Coronary artery (tissue), 2 donors: ENCODE data around the gene GPR42.

ENCODE experiments used
- DNase-seq: peaks from one replicate; pipeline ENCODE4 v3.0.0-alpha.2; 2017; ENCODE audit warnings: low spot score
- H3K27ac ChIP-seq, 2 donors: fragments of 200-600 bp; sonication (generic); one replicate each; pipeline ENCODE4 v1.5.1; 2016 to 2019
- H3K4me3 ChIP-seq: fragments of 200-600 bp; sonication (generic); 2 replicates; pipeline ENCODE4 v1.5.1; 2016; ENCODE audit warnings: mild to moderate bottlenecking, moderate library complexity
- CTCF ChIP-seq: fragments of 200-600 bp; sonication (generic); IDR thresholded peaks from one replicate; pipeline ENCODE4 v1.5.1; 2019; ENCODE audit warnings: antibody characterized with exemption

The GPR42 gene

GRCh38 chr19:35351411-35352176, 19.3 kb upstream of the GPR42 start:
- DNase-seq, result no peak
- no peak for TF ChIP-seq CTCF
- H3K4me3 ChIP-seq, result no peak overlapping the region
- no peak overlapping the region for H3K27ac ChIP-seq

DNA sequence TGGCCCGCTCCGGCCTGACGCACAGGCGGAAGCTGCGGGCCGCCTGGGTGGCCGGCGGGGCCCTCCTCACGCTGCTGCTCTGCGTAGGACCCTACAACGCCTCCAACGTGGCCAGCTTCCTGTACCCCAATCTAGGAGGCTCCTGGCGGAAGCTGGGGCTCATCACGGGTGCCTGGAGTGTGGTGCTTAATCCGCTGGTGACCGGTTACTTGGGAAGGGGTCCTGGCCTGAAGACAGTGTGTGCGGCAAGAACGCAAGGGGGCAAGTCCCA, 18.8 kb upstream of the GPR42 start:
- no peak for DNase-seq
- H3K4me3 ChIP-seq, result no peak overlapping the region
- no peak for TF ChIP-seq CTCF
- H3K27ac ChIP-seq, result no peak overlapping the region

DNA sequence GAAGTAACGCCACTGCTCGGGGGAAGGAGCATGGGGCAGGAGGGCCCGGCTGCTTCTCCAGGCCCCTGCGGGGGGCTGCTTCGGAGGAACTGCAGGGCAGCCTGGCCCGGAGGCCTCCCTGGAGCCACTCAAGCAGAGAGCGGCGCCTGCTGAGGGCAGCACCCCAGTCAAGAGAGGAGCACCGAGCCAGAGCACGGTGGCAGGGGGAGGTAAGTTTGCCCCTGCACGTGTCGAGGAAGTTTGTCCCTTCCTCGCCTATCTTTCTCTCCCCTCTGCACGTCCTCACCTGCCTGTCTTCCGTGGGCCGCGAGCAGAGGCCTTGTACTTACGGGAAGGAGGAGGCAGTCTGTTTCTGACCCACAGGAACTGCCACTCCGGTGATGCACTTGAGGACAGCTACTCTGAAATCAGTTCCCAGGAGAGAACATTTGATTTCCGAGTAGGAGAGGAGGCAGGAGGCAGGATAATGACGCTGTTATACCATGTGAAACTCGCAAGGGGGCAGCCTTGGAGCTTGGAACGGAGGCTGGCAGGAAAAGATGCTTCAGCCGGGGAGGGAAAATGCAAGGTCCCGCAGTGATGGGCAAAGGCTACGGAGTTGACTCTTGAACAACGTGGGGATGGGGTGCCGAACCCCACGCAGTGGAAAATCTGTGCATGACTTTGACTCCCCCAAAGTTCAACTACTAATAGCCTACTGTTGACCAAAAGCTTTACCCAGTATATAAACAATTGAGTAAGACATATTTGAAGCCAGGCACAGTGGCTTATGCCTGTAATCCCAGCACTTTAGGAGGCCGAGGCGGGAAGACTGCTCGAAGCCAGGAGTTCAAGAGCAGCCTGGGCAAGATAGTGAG, 18.2 kb upstream of the GPR42 start:
- TF ChIP-seq CTCF, result peak; percentile 30
- DNase-seq, result no peak
- Histone ChIP-seq H3K27ac (no peak overlapping the region), H3K4me3 (no peak overlapping the region)

GRCh38 chr19:35353635-35354034, 17.2 kb upstream of the GPR42 start:
- no peak overlapping the region for H3K4me3 ChIP-seq
- TF ChIP-seq CTCF, result no peak
- no peak overlapping the region for H3K27ac ChIP-seq
- no peak for DNase-seq

DNA sequence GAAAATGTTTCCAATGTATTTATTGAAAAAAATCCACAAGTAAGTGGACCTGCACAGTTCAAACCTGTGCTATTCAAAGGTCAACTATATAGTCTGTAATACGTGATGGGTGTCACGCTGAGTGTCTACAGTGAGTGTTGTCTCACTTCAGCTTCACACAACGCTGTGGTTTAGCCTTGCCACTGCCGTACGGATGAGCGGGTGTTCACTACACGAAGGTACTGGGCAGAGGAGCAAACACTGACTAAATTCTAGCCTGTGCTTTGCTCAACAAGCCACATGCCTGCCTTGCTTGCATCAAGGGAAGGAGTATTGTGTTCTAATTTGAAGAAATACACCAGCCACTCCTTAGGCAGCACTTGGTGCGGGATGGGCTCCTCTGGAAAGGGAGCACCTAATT, 16.0 kb upstream of the GPR42 start:
- H3K4me3 ChIP-seq, result no peak overlapping the region
- no peak for DNase-seq
- no peak for TF ChIP-seq CTCF
- no peak overlapping the region for H3K27ac ChIP-seq

- H3K27ac ChIP-seq, result no peak overlapping the region
- TF ChIP-seq CTCF, result no peak
- no peak overlapping the region for H3K4me3 ChIP-seq
- DNase-seq, result no peak
These were observed 14.9 kb upstream of the GPR42 start for GRCh38 chr19:35355791-35356460.
